Loucy (cell line): ENCODE measurements around the gene CETN2.

Source experiments
- H2AFZ ChIP-seq: fragments of 200-600 bp; sonication (generic); 2 replicates; pipeline ENCODE4 v1.6.0; 2016; ENCODE audit warnings: antibody characterized with exemption, mild to moderate bottlenecking, low read length, moderate library complexity
- H3F3A ChIP-seq: fragments of 200-600 bp; 2 replicates; pipeline ENCODE4 v1.6.0; 2016; ENCODE audit warnings: antibody characterized with exemption, low read depth, mild to moderate bottlenecking
- H3K27me3 ChIP-seq: fragments of 200-600 bp; sonication (generic); 2 replicates; pipeline ENCODE4 v1.6.1; 2014; ENCODE audit warnings: low read length, mild to moderate bottlenecking; ENCODE audit not compliant: insufficient read depth, poor library complexity, severe bottlenecking
- H3K36me3 ChIP-seq: fragments of 200-600 bp; sonication (generic); 2 replicates; pipeline ENCODE4 v1.6.1; 2016; ENCODE audit warnings: low read length; ENCODE audit not compliant: insufficient read depth
- H3K4me1 ChIP-seq: fragments of 200-600 bp; sonication (generic); 2 replicates; pipeline ENCODE4 v1.5.1; 2014; ENCODE audit warnings: low read length, mild to moderate bottlenecking; ENCODE audit not compliant: insufficient read depth, poor library complexity, severe bottlenecking
- H3K4me2 ChIP-seq: fragments of 200-600 bp; sonication (generic); 2 replicates; pipeline ENCODE4 v1.6.0; 2014; ENCODE audit warnings: antibody characterized with exemption, low read length, low read depth, mild to moderate bottlenecking; ENCODE audit not compliant: poor library complexity, severe bottlenecking
- H3K4me3 ChIP-seq: fragments of 200-600 bp; sonication (generic); 2 replicates; pipeline ENCODE4 v1.5.1; 2014; ENCODE audit warnings: low read length, mild to moderate bottlenecking, mixed read lengths; ENCODE audit not compliant: poor library complexity, severe bottlenecking
- H3K79me2 ChIP-seq: fragments of 200-600 bp; sonication (generic); 2 replicates; pipeline ENCODE4 v1.6.1; 2014; ENCODE audit warnings: low read length; ENCODE audit not compliant: insufficient read depth
- H3K9ac ChIP-seq: fragments of 200-600 bp; sonication (generic); 2 replicates; pipeline ENCODE4 v1.6.0; 2014; ENCODE audit warnings: mild to moderate bottlenecking, low read depth, low read length, moderate library complexity; ENCODE audit not compliant: poor library complexity, severe bottlenecking
- H3K9me2 ChIP-seq: fragments of 200-600 bp; sonication (generic); replicated peaks from 2 replicates; pipeline ENCODE4 v1.6.1; 2016; ENCODE audit warnings: low read depth, low read length, mixed read lengths
- H3K9me3 ChIP-seq: fragments of 200-600 bp; sonication (generic); 2 replicates; pipeline ENCODE4 v1.6.1; 2014; ENCODE audit warnings: mild to moderate bottlenecking, antibody characterized with exemption, low read length, low read depth; ENCODE audit not compliant: insufficient read depth
- H4K20me1 ChIP-seq: fragments of 200-600 bp; sonication (generic); 2 replicates; pipeline ENCODE4 v1.6.0; 2014; ENCODE audit warnings: antibody characterized with exemption, low read length, mild to moderate bottlenecking; ENCODE audit not compliant: insufficient read depth, poor library complexity, severe bottlenecking
- EZH2phosphoT487 ChIP-seq: fragments of 200-600 bp; IDR thresholded peaks from 2 replicates; pipeline ENCODE4 v1.6.1; 2018; ENCODE audit warnings: antibody characterized with exemption, mild to moderate bottlenecking, moderate library complexity, borderline replicate concordance
- TF ChIP-seq, protein P1 (sequence below): fragments of 200-600 bp; sonication (generic); conservative IDR thresholded peaks from 2 replicates; pipeline ENCODE4 v1.5.1; 2014; ENCODE audit warnings: mild to moderate bottlenecking, antibody characterized with exemption, low read length

Gene CETN2

DNA sequence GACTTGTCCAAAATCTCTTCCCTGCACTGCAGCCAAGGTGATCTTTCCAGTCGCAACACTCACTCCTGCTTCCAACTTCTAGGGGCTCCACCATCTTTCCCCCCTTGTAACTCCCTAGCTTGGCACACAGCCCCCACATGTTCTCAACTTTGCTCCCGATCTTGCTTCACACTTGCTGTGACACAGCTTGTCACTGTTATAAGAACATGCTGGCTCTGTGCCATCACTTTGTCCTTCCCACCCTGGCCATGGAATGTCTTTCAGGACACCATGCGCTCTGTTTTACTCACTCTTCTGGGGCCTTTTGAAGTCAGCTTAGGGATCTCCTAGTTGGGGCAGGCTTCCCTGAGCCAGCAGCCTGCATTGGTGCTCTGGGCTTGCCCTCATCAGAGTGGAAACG is 2.8 kb upstream of the CETN2 start:
- TF ChIP-seq EZH2phosphoT487: no peak
- TF ChIP-seq, protein P1, sequence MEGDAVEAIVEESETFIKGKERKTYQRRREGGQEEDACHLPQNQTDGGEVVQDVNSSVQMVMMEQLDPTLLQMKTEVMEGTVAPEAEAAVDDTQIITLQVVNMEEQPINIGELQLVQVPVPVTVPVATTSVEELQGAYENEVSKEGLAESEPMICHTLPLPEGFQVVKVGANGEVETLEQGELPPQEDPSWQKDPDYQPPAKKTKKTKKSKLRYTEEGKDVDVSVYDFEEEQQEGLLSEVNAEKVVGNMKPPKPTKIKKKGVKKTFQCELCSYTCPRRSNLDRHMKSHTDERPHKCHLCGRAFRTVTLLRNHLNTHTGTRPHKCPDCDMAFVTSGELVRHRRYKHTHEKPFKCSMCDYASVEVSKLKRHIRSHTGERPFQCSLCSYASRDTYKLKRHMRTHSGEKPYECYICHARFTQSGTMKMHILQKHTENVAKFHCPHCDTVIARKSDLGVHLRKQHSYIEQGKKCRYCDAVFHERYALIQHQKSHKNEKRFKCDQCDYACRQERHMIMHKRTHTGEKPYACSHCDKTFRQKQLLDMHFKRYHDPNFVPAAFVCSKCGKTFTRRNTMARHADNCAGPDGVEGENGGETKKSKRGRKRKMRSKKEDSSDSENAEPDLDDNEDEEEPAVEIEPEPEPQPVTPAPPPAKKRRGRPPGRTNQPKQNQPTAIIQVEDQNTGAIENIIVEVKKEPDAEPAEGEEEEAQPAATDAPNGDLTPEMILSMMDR: no peak
- Histone ChIP-seq H3K9me2 (no peaks in the 10 kb centered on the region), H3K9me3 (no peaks in the 10 kb centered on the region), H4K20me1 (peaks cover 2% of the 10 kb centered on the region), H3K4me3 (no peak overlapping the region), H3K36me3 (no peaks in the 10 kb centered on the region), H3K79me2 (peaks cover 35% of the 10 kb centered on the region), H3K27me3 (no peaks in the 10 kb centered on the region), H3K4me2 (peak overlapping the region; percentile 88), H3K4me1 (peaks cover 15% of the 10 kb centered on the region), H2AFZ (no peak overlapping the region), H3K9ac (peak overlapping the region; percentile 17), H3F3A (no peaks in the 10 kb centered on the region)

DNA sequence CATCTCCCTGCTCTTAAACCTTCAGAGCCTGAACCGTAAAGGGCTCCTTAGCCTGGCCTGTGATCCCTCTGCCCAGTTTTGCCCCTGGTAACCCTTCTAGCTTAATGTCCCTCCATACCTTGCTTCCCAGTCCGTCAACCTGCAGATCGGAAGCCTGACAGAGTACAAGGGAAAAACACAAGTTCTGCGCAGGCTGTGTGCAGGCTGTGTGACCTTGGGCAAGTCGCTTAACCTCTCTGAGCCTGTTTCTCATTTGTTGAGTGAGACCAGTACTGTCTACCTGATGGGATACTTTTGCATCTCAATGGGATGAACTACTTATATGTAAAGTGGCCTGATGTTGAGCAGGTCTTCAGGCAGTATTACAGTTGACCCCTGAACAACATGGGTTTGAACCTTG is 2.0 kb upstream of the CETN2 start:
- peaks cover 15% of the 10 kb centered on the region for H3K4me1 ChIP-seq
- peak overlapping the region; percentile 36 for H3K9ac ChIP-seq
- TF ChIP-seq, protein P1: no peak
- no peaks in the 10 kb centered on the region for H3K27me3 ChIP-seq
- no peaks in the 10 kb centered on the region for H3K9me2 ChIP-seq
- H3K4me2 ChIP-seq: peak overlapping the region; percentile 88
- peak overlapping the region; percentile 95 for H3K4me3 ChIP-seq
- H2AFZ ChIP-seq: no peak overlapping the region
- no peaks in the 10 kb centered on the region for H3K9me3 ChIP-seq
- H3K79me2 ChIP-seq: peaks cover 35% of the 10 kb centered on the region
- no peaks in the 10 kb centered on the region for H3K36me3 ChIP-seq
- H3F3A ChIP-seq: no peaks in the 10 kb centered on the region
- peaks cover 2% of the 10 kb centered on the region for H4K20me1 ChIP-seq

DNA sequence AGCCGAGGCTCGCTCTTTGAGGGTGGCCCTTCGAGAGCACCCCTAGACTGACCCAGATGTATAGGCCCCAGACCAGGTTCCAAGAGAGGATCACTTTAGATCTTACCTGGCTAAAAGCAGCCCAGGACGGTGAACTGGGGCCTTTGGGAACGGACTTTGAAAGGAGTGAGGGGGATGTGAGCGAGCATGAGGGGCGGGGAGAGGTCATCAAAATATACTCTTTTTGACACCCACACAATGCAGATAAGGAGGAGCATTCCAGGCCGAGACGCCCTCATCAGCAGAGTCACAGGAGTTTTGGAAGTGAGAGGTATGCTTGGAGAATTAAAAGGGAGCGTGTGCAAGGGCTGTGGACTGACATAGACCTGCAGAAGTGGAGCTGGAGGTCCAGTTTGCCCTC is 834 bp upstream of the CETN2 start:
- H3K79me2 ChIP-seq: peaks cover 35% of the 10 kb centered on the region
- H3K9me3 ChIP-seq: no peaks in the 10 kb centered on the region
- no peaks in the 10 kb centered on the region for H3K27me3 ChIP-seq
- no peaks in the 10 kb centered on the region for H3K9me2 ChIP-seq
- H2AFZ ChIP-seq: no peak overlapping the region
- H3K4me2 ChIP-seq: peak overlapping the region; percentile 88
- H3K36me3 ChIP-seq: no peaks in the 10 kb centered on the region
- H3F3A ChIP-seq: no peaks in the 10 kb centered on the region
- peak overlapping the region; percentile 95 for H3K4me3 ChIP-seq
- H3K4me1 ChIP-seq: peaks cover 15% of the 10 kb centered on the region
- no peak for TF ChIP-seq EZH2phosphoT487
- TF ChIP-seq, protein P1: no peak
- peaks cover 2% of the 10 kb centered on the region for H4K20me1 ChIP-seq
- peak overlapping the region; percentile 92 for H3K9ac ChIP-seq
